HPDE6-E6E7 (cell line): ENCODE data around the gene RNF213.

Experiments used
- DNase-seq: peaks from one replicate; pipeline ENCODE4 v3.0.0; 2011; ENCODE audit warnings: missing footprints; ENCODE audit errors: extremely low spot score

The RNF213 gene

DNA sequence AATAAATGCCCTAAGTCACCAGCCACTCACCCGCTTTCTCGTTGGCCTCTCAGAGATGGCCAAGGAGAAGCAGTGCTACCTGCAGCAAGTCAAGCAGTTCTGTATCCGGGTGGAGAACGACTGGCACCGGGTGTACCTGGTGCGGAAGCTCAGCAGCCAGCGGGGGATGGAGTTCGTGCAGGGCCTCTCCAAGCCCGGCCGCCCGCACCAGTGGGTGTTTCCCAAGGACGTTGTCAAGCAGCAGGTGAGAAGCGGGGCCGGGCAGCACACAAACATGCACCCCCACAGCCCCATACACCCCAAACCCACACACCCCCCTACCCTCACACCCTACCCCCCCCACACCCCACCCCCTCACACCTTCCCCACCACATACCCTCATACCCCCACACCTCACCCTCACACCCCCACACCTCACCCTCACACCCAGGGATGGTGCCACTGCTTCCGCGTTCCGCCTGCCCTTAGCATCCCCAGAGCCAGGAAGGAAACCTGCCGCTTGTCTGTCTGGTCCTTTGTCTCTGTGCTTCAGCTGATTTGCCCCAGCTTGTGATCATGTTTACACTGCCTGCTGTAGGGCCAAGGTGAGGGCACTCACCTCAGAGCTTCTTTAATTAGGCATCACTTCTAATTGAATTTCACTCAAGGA, 112.4 kb downstream of the RNF213 start:
- DNase-seq: no peak

DNA sequence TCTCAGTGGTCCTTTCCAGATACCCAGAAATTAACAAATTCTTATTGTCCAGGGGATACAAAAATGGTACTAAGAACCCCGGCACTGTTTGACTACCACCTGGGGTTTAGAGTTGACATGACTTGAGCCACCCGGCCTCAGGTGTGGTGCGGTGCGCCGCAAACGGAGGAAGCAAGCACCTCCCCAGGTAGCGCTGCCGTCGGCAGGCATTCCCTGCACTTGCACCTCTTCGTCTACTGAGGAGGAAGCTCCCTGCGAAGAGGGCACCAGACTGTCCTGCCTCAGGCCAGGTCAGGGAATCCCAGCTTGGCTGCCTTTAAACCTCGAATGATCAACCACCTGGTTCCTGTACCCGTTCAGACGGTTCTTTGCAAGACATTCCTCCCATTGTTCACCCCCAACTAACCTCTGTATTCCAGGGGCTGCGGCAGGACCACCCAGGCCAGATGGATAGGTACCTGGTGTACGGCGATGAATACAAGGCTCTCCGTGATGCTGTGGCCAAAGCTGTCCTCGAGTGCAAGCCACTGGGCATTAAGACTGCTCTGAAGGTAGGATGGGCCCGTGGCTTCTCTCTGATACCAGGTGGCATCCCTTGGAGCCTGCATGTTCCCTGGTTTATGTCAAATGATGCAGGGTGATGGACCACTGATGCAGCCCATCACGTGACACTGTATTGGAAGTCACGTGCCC, 113.5 kb downstream of the RNF213 start:
- no peak for DNase-seq

DNA sequence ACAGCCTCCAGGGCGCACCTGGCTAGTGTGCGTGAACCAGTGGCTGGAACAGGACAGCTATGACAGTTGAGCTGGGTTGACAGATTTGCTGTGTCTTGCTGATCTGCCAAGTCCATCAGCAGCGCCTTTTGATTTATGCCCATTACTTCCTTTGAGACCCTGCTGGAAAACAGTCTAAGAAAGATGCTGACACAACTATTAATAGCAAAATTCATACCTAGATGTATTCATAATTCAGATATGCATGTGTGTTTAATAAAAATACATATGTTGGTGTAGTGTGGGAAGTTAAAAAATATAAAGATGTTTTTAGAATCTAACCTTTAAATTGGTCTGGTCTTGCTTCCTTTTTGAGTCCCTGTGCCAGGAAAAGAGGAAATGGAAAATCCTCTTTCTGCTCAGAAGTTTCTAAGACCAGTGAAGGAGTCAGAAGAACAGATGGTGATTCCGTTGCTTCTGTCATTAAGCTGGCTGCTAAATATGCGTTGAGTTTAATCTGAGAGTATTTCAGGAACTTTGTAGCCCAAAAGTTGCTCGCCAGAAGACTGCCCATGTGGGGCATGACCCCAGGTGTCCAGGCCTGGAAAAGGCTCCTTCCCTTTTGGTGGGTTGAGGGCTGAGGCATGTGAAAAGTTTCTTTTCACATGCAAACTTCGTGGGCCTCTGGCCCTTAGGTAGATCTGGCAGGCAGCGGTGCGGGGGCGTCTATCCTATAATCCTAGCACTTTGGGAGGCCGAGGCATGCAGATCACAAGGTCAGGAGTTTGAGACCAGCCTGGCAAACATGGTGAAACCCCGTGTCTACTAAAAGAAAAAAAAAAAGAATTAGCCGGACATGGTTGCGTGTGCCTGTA, 114.3 kb downstream of the RNF213 start:
- no peak for DNase-seq

- DNase-seq: no peak
Observed at GRCh38 chr17:80376531-80376930, 115.9 kb downstream of the RNF213 start.

DNA sequence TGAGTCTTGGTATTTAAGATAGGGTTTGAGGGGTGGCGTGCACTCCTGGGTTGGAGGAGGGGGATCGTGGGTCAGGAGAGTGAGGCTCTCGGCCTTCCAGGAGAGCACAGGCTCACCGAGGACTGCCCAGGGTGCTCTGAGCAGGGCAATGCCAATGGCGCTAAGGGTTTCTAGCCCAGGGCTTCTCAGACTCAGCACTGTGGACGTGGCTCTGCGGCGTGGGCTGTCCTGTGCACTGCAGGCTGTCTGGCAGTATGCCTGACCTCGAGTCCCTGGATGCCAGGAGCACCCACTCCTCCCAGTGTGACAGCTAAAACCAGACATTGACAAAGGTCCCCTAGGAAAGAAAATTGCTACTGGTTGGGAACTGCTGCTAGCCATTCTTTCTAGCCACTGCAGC, 117.1 kb downstream of the RNF213 start:
- no peak for DNase-seq

- DNase-seq: no peak
Observed at GRCh38 chr17:80379348-80379747, 118.7 kb downstream of the RNF213 start.

DNA sequence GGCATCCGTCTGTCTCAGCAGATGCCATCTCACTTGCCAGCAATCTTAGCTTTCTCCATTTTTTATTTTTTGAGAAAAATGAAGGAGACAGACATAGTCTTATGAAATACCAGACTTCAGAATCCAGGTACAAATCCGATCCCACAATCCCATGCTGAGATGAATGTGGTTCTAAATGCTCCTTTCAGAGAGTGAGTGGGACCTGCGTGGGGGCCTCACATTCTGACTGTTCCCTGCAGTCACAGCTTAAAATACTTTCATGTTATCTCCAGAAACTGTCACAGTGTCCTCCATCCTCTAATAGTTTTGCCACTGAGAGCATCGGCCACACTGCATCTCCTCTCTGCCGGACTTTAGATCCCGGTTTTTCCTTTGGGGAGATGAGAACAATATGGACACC, 119.4 kb downstream of the RNF213 start:
- DNase-seq: no peak

DNA sequence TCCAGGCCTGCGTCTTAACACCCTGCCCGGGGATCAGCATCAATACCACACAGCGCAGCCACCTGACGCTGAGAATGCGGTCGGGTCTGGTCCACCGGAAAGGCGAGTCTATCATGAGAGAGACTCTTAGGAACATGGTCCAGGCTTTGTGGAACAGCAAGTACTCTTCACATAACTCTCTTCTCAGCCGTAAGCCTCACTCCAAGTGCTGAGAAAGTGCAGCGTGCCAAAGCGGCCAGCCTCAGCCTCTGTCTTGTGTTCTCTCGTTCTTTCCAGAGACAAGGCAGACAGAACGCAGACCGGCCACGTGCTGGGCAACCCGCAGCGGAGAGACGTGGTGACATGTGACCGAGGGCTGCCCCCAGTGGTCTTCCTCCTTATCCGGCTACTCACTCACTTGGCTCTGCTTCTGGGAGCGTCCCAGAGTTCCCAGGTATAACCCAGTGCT, 119.9 kb downstream of the RNF213 start:
- DNase-seq: no peak

DNA sequence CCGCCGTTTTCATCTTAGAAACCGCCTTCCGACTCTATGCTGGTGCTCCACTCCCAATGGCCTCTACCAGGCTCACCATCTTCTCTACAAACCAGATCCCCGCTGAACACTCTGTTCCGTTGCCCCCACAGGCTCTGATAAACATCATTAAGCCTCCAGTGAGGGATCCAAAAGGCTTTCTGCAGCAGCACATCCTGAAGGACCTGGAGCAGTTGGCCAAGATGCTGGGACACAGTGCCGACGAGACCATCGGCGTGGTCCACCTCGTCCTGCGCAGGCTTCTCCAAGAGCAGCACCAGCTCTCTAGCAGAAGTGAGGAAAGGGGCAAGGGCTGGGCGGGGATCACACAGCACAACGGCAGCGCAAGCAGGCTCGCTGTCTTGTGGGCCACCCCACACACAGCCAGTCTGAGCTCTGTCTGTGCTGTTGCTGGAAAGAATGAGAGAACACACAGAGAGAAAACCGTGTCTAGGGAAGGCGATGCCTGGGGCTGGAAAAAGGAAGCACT, 120.8 kb downstream of the RNF213 start:
- no peak for DNase-seq

- DNase-seq: no peak
Observed at GRCh38 chr17:80382446-80382845, 121.8 kb downstream of the RNF213 start.

DNA sequence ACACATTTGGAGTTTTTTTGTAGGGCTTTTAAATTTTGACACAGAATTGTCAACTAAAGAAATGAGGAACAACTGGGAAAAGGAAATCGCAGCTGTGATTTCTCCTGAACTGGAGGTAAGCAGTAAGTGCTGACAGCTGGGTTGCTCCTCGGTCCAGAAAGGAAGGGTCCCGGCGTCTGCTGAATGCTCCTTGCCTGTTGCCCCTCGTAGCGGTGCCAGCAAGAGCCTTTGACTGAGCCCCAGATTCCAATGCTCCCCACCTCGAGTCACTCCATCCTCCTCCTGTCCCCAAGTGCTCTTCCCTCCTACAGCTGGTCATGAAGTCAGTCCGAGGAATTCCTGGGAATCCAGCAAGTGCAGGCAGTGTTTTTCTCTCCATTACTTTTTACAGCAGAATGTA, 122.3 kb downstream of the RNF213 start:
- DNase-seq: no peak

- no peak for DNase-seq
Observed at GRCh38 chr17:80384078-80384960, 123.7 kb downstream of the RNF213 start.

DNA sequence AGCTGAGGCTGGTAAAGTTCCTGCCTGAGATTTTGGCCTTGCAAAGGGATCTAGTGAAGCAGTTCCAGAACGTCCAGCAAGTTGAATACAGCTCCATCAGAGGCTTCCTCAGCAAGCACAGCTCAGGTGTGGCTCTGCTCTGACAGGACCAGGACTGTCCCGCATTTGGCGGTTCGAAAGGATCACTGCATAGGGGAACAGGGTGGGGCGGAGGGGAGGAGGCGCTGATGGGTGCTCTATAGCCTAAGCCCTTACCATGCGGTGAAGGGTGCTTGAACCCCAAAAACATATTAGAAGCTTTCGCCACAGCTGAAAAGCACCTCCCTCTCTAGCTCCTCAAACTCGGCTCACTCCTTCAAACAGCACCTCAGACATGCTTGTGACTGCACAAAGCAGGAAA, 124.4 kb downstream of the RNF213 start:
- DNase-seq: no peak

DNA sequence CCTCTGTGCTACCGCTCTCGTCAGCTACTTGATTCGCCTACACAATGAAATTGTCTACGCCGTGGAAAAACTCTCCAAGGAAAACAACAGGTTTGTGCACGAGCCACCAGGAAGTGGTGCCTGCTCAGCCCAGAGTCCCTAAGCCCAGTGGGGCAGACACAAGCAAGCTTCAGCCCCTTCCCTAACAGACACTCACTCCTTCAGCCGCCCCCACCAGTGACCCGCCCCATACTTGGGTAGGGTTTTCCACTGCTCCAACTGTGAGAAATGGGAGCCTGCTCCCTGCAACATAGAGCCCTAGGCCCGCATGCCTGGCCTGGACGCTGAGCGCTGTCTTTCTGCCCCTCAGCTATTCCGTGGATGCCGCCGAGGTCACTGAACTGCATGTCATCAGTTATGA, 125.7 kb downstream of the RNF213 start:
- DNase-seq: no peak

DNA sequence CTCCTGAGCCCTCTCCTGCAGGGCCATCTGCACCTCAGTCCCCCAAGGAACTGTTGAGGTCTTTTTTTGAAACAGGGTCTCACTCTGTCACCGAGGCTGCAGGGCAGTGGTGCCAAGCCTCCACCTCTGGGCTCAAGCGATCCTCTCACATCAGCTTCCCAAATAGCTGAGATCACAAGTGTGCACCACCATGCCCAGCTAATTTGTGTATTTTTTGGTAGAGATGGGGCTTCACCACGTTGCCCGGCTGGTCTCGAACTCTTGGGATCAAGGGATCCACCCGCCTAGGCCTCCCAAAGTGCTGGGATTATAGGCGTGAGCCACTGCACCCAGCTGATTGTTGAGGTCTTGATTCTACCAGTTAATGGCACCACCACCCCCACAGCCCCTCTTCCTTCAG, 126.4 kb downstream of the RNF213 start:
- DNase-seq: no peak

- no peak for DNase-seq
Observed at GRCh38 chr17:80388175-80388574, 127.5 kb downstream of the RNF213 start.

- DNase-seq: no peak
Observed at GRCh38 chr17:80388601-80389000, 127.9 kb downstream of the RNF213 start.

- no peak for DNase-seq
Observed at GRCh38 chr17:80389011-80389995, 128.7 kb downstream of the RNF213 start.

DNA sequence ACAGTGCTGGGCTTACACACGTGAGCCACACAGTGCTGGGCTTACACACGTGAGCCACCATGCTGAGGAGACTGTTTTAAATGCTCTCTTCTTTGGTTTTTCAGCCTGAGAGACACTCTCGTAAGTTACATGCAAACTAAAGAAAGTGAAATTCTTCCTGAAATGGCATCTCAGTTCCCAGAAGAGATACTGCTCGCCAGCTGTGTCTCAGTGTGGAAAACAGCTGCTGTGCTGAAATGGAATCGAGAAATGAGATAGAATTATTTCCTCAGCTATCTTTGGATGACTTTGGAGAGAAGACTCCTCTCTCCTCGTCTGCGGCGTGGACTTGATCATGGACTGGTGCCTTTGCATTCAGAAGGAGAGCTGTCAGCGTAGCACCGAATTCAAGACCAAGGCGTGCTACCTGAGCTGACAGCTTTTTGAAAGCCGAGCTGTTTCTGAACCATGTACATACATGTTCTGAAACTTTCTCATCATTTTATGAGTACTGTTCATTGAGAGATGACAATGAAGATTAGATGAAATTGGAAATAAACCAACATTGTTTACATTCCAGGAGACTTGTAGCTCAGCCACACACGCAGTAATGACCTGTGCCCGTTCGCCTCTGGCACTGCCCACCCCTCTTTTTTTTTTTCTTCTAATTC, 132.7 kb downstream of the RNF213 start:
- DNase-seq: no peak

DNA sequence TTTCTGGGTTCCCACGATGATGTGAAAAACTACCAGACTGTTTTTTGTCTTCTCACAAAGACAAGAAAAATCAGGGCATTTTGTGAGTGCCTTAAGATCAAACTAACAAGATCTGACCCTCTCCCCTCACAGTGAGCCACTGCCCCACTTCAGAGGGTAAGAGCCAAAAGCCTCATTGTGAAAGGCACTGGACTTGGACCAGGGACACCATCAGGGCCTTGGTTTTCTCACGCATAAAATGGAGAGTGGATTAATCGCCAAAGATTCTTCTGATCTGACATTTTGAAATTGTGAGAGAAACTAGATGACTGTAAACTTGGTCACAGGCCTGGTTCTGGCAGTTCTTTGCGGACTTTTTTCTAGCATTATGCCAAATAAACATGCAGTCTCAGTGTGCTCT, 133.3 kb downstream of the RNF213 start:
- DNase-seq: no peak
